AG08395 (cell line): ENCODE measurements around the gene QRICH2.
A peak's percentile ranks its signal among the peaks of the same experiment; 100 is the strongest.
"Not testable (repeated sequence)": the region's sequence is repeated elsewhere in the genome, so short reads cannot be mapped to it uniquely, and the experiment has no call there.

Experiments
- DNase-seq: peaks from one replicate; pipeline ENCODE4 v3.0.0; 2012; ENCODE audit warnings: mixed read lengths, low spot score

Gene QRICH2, protein sequence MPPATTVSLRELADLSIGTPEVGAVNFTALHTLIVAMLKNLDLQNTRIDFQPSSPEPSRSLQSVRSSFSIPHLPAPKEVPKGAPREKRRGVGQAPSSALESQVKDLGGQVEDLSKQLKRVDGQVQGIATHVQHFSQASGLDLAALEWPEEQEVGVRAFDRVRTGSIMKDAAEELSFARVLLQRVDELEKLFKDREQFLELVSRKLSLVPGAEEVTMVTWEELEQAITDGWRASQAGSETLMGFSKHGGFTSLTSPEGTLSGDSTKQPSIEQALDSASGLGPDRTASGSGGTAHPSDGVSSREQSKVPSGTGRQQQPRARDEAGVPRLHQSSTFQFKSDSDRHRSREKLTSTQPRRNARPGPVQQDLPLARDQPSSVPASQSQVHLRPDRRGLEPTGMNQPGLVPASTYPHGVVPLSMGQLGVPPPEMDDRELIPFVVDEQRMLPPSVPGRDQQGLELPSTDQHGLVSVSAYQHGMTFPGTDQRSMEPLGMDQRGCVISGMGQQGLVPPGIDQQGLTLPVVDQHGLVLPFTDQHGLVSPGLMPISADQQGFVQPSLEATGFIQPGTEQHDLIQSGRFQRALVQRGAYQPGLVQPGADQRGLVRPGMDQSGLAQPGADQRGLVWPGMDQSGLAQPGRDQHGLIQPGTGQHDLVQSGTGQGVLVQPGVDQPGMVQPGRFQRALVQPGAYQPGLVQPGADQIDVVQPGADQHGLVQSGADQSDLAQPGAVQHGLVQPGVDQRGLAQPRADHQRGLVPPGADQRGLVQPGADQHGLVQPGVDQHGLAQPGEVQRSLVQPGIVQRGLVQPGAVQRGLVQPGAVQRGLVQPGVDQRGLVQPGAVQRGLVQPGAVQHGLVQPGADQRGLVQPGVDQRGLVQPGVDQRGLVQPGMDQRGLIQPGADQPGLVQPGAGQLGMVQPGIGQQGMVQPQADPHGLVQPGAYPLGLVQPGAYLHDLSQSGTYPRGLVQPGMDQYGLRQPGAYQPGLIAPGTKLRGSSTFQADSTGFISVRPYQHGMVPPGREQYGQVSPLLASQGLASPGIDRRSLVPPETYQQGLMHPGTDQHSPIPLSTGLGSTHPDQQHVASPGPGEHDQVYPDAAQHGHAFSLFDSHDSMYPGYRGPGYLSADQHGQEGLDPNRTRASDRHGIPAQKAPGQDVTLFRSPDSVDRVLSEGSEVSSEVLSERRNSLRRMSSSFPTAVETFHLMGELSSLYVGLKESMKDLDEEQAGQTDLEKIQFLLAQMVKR (N-terminal part only)

DNA sequence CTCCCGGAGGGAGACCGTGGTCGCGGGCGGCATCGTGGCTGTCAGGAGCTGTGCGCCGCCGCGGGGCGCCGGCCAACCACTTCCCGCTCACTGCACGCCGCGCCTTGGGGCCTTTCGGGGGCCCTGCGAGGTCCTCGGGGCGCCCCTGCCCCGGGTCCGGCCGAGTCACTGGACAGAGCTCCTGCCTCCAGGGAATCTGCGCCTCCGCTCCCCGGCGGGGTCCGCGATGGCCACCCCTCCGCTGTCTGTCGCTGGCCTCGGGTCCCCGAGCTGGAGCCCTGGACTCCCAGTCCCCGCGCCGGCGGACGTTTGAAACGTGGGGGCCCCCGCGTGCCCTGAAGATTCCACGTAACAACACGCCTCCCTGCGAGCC is at the start of gene QRICH2:
Gene QRICH2 (minus strand): TSS at position 311 of the 373 bp plus-strand sequence. CDS start 278 bp downstream, at position 33.
- DNase-seq, result no peak

DNA sequence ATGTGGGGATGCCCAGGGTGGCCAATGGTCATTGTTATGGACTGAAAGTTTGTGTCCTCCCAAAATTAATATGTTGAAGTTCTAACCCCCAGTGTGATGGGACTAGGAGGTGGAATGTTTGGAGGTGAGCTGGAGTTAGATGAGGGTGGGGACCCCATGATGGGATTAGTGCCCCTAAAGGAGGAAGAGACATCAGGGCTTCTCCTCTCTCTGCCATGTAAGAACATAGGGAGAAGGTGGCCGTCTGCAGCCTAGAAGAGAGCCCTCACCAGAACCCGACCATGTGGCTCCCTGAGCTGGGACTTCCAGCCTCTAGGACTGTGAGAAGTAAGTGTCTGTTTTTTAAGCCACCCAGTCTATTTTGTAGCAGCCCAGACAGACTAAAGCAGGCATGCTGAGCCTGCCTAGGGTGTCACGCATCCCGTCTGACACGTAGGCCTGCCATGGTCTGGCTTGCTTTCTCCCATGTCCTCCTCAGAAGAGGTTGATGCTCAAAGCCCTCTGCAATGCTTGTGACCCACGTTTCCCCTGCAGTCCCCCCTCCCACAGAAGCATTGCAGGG is 49.6 kb upstream of the QRICH2 start:
- DNase-seq, result no peak

DNA sequence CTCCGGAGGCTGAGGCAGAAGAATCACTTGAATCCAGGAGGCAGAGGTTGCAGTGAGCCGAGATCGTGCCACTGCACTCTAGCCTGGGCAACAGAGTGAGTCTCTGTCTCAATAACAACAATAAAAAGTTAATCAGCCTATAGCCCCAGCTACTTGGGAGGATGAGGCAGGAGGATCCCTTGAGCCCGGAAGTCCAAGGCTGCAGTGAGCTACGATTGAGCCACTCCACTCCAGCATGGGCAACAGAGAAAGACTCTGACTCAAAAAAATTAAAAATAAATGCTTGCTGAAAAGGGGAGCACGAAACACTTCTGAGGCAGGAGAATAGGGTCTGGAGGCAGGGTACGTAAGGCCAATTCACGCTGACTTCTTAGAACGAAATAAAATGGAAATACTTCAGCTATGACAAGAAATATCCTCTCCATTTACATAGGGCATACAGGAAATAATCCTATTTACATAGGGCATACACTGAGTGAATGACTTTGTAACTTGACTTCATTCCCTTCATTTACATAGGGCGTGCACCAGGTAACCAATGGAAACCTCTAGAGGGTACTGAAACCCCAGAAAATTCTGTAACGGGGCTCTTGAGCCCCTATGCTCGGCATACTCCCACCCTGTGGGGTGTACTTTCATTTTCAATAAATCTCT is 48.9 kb upstream of the QRICH2 start:
- no peak for DNase-seq

DNA sequence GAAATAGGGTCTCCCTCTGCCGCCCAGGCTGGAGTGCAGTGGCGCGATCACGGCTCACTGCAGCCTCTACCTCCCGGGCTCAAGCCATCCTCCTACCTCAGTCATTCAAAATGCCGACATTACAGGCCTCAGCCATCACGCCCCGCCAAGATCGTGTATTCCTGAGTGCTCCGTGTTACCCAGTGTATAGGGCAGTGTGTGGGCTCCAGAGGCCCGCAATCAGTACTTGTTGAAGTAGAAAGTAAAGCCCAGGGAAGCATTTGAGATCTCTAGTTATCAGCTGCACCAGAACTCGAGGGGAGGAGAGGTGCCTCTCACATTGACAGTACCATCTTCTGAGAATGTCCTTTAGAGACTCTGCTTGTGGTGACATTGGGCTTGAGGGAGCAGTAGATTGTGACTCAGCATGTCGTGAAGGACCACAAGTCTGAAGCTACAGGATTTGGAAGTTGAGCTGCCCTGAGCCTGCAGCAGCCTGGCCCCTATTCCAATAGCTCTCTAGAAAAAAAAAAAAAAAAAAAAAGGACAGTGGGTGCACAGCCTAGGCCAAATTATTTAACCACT is 46.8 kb upstream of the QRICH2 start:
- DNase-seq, result no peak

DNA sequence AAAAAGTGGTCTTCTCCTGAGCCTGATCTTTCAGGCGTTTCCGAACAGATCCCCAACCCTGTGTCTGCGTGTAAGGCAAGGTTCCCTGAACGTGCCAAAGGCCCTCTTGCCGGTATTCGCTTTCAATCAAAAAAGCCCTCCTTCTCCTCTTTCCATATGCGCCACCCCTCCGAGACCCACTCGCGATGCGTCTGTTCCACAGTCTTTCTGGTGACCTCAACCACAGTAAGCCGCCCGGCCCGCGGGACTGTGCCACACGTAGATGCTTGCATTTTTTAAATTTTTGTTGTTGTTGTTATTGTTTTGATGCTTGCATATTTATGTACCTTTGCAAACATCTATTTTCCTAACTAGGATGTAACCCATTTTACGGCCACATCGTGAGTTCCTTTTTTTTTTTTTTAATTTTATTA is 46.2 kb upstream of the QRICH2 start:
- DNase-seq, result no peak

DNA sequence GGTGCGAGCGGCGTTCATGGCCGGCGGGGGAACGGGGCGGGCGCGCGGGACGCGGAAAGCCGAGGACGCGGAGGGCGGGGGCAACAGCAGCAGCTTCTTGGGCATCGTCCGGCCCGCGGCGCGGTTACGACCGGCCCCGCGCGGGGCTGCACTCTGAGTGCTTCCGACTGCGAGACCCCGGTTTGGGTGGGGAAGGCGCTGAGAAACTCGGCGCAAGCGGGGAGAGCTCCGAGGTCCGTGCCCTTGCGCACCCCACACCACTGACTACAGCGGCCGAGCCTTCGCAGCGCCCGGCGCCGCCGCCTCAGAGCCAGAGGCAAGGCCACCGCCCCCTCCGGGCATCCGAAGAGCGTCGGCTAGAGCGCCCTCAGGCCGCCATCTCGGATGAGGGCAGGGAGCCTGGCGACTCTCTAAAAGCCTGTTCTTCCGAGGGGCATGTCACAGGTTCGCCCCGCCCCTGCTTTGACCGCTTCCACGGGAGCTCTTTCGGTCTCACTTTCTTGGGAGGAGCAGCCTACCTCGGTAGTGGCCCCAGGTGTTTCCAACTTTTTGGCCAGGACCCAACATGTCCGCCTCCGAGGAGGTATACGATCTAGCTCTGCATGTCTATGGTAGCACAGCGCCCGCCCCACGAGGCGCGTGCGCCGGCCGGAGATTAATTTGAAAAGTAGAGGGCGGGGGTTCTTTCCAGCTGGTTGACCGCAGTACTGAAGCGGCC is 45.7 kb upstream of the QRICH2 start, which contains the start of gene PRPSAP1:
Gene PRPSAP1 (minus strand): TSS at position 318 of the 718 bp plus-strand sequence. CDS start 213 bp downstream, at position 105.
- DNase-seq, result peak; percentile 94

DNA sequence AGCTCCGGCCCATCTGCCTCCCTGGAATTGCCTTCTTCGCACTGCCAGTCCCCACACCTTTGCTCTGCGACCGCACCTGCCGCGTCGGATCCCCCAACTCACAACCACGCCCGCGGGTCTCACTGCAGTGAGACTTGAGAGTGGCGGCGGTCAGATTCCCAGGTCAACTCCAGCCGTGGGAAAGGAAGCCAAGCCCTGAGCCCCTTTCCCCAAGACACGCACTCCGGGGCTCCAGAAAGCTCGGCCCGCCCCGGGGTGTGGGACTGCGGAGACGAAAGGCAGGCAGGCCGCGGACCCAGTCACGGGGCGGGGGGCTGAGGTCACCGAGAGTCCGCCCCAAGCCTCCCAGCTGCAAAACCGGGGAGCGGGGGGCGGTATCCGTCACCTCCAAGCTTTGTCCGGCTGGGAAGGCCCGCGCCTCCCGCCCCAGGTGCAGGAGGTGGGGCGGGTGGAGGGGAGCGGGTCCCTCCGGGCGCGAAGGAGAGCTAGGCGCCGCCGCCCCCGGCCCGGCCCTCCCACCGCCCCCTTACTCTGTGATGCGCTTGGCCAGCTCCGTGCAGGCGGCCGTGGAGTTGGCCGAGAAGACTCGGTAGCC is 45.0 kb upstream of the QRICH2 start:
- peak; percentile 41 for DNase-seq

DNA sequence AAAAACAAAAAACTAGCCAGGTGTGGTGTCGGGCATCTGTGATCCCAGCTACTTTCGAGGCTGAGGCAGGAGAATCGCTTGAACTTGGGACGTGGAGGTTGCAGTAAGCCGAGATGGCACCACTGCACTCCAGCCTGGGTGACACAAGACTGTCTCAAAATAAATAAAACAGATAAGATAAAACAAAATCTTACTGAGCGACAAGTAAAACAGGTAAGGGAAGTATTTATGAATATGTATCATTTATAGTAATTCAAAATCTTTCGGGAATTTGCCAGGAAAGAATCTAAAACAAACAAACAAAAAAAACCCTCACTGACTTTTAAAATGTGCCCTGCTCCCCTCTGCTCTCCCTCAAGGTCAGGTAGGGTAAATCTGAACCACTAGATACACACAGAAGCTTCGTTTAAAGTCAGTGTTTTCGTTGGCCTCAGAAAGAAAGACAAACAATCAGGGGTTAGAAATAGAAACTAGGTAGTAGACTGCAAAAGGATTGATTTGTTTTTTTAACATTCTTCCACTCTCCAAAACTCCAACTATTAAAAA is 43.5 kb upstream of the QRICH2 start:
- no peak for DNase-seq

DNA sequence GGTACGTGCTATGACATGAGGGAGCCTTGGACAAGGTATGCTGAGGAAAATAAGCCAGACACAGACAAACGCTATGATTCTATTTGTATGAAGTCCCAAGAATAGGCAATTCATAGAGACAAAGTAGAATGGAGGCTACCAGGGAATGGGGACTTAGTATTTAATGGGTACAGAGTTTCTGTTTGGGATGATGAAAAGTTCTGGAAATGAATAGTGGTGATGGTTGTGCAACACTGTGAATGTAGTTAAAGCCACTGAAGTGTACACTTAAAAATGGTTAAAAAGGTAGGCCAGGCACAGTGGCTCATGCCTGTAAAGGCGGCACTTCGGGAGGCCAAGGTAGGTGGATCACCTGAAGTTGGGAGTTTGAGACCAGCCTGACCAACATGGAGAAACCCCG is 42.4 kb upstream of the QRICH2 start:
- DNase-seq, result no peak

DNA sequence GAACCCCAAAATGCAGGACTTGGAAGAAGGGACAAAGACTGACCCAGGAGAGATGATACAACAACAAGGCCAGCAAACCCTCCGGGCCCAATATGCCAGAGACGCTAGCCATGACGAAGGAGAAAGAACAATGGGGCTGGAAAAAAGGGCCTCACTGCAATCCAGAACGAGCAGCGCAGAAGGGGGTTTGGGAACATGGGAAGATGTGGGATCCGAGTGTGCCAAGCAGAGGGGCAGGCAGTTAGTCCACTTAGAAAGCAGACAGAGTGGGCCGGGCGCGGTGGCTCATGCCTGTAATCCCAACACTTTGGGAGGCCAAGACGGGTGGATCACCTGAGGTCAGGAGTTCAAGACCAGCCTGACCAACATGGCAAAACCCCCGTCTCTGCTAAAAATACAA is 38.9 kb upstream of the QRICH2 start:
- DNase-seq, result not testable (repeated sequence)

DNA sequence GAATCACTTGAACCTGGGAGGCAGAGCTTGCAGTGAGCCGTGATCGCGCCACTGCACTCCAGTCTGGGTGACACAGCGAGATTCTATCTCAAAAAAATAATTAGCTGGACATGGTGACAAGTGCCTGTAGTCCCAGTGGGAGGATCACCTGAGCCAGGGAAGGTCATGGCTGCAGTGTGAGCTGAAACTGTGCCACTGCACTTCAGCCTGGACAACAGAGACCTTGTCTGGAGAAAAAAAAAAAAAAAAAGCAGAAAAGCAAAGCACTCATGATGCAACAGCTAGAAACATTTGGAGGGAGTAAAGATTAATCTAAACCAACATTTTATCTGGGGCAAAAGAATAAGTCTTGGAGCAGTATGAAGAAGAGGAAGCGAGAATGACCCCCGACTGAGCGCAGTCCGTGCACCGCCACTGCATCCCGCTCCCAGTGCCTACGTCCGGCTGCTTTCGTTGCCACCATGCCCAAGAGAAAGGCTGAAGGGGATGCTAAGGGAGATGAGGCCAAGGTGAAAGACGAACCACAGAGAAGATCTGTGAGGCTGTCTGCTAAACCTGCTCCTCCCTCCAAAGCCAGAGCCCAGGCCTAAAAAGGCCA is 37.4 kb upstream of the QRICH2 start:
- no peak for DNase-seq

DNA sequence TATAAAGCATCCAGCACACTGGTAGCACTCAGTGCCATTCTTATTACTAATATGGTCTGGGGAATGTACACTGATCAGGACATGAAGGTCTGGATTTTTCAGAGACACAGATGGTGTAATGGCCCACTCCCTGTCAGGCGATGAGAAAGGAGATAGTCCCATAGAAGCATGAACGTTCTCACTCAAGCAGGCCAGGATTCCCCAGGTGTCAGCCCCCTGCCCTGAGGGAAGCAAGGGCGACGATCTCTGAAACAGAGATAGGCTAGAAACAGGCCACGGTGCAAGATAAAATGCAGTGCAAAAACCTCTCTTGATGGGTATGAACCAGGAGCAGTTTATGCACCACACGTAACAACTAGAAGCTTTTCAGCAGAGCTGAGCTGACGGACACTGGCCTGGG is 35.0 kb upstream of the QRICH2 start:
- no peak for DNase-seq

DNA sequence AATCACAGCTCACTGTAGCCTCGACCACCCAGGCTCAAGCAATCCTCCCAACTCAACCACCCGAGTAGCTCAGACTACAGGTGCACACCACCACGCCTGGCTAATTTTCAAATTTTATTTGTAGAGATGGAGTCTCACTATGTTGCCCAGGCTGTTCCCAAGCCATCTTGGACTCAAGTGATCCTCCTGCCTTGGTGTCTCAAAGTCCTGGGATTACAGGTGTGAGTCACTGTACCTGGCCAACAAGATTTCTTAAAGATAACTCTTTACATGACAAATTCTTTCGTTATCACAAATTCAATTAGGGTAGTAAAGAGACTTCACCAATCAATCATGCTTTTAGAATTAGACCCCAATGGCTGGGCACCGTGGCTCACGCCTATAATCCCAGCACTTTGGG is 33.2 kb upstream of the QRICH2 start:
- no peak for DNase-seq

DNA sequence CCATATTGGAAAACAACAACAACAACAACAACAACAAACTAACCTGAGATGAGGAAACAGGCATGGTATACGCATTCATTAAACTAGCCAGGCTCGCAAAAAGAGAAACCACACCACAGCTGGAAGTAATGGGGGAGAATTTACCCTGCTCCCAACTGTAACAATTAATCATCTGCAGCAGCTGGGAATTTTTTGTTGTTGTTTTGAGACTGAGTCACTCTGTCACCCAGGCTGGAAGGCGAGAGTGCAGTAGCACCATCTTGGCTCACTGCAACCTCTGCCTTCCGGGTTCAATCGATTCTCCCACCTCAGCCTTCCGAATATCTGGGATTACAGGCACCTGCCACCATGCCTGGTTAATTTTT is 29.3 kb upstream of the QRICH2 start:
- peak; percentile 74 for DNase-seq

DNA sequence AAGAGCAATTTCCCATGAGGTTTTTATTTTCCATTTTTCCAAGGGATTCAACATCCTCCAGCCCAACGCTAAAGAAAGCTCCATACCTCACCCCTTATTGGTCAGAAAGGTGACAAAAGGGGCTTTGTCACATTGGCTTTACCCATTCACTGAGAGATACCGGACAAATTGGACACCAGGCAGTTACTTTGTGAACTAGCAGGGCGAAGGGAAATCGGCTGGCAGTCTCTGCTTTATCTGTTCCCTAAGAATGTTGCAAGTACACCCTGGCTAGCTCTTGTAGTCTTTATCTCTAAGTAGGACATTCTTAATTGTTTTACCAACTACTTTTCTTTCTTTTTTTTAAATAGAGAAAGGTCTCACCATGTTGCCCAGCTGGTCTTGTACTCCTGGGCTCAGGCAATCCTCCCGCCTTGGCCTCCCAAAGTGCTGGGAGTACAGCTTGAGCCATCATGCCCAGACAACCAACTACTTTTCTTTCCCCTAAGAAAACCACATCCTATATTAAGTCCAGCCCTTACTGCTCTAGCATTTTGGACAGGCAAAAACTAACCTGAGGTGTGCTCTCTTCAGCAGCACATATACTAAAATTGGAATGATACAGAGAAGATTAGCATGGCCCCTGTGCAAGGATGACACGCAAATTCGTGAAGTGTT is 28.8 kb upstream of the QRICH2 start:
- no peak for DNase-seq

DNA sequence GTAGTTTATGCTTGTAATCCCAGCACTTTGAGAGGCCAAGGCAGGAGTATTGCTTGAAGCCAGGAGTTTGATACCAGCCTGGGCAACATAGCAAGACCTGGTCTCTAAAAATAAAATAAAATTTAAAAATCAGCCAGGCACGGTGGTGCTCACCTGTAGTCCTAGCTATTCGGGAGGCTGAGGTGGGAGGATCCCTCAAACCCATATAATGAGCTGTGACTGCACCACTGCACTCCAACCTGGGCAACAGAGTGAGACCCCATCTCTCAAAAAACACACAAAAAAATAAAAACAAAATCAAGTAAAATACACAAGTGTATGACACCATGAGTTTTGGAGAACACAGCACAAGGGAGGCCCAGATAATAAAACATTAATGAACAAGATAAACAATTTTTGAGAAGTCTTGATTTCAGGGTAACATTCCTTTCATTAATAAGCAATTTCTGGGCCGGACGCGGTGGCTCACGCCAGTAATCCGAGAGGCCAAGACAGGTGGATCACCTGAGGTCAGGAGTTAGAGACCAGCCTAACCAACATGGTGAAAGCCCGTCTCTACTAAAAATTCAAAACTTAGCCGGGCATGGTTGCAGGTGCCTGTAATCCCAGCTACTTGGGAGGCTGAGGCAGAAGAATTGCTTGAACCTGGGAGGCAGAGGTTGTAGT is 27.8 kb upstream of the QRICH2 start:
- DNase-seq, result no peak

DNA sequence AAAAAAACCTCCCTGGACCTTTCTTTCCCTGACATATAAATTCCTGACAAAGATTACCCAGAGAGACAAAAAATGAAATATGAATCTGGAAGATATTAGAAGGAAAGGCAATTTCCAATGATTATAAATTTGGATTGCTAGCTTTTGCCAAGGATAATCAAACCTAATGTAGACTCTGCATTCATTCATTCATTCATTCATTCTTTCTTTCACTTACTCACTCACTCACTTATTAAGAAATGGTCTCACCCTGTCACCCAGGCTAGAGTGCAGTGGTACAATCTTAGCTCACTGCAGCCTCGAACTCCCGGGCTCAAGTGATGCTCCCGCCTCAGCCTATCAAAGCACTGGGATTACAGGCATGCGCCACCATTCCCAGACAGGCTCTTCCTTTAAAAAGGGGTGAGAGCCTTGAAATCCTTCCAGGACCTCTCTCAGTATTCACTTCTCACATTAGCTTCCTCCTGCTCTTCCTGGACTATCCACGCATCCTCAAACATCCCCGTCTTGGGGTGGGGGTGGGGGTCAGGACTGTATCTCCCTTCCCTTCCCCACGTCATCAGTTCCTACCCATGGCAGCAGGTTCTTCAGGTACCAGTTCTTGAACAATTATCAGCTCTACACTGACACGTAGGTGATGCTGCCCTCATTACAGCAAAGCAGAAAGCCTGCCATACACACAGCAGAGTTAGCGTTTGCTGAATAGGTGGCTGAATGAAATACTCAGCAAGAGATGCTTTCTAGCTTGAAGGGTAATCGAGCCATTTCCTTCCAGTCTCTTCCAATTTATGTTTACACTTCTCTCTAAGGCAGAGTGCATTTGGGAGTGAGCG is 25.8 kb upstream of the QRICH2 start:
- no peak for DNase-seq
